Motor neuron (in vitro differentiated cells): ENCODE results near the gene NES. TPM values are rescaled to one million over a fixed set of nuclear protein-coding genes. Genes with fewer than 3 reads are reported as not detected.

Experiments
- total RNA-seq, 8 experiments: library from RNA; unstranded; fragments of 300-600 nt; gene quantifications; 2 replicates each; pipeline versions ENCODE4 v1.2.3 to v1.2.4, GENCODE V29; 2022

Gene NES
- total RNA-seq, 8 experiments from 2014 or later = 5.5 to 863 (median 150) TPM

Other genes with a start within 250 kb of the NES start
- 10 to 100 TPM in 5 of 8 experiments, 1 to 10 TPM in 3; 6.6 to 28.6 (median 11.3) TPM for gene MEF2D, start 176.6 kb downstream of the NES start, total RNA-seq
- gene IQGAP3, start 104.8 kb downstream of the NES start, total RNA-seq = 10 to 100 TPM in 3 of 8 experiments, 1 to 10 TPM in 3, under 1 TPM in 2; 0.20 to 11.6 (median 1.5) TPM
- 1 to 10 TPM in 1 of 8 experiments, under 1 TPM in 3, not detected in 4; 0.14 to 1.9 (median 0.58) TPM for gene TTC24, start 97.7 kb downstream of the NES start, total RNA-seq
- 100 to 1,000 TPM in 1 of 8 experiments, 10 to 100 TPM in 7; 50.1 to 168 (median 66.6) TPM for gene NAXE, start 85.6 kb downstream of the NES start, total RNA-seq
- 10 to 100 TPM; 14.7 to 50.1 (median 30.5) TPM for gene GPATCH4, start 75.9 kb downstream of the NES start, total RNA-seq
- 1 to 10 TPM in 6 of 8 experiments, under 1 TPM in 1, not detected in 1; 0.46 to 8.7 (median 3.3) TPM for gene HAPLN2, start 58.0 kb downstream of the NES start, total RNA-seq
- 10 to 100 TPM in 1 of 8 experiments, 1 to 10 TPM in 4, under 1 TPM in 3; 0.66 to 25.1 (median 1.7) TPM for gene BCAN, start 35.3 kb downstream of the NES start, total RNA-seq
- 100 to 1,000 TPM in 5 of 8 experiments, 10 to 100 TPM in 1, 1 to 10 TPM in 2; 1.4 to 813 (median 186) TPM for gene CRABP2, start 28.2 kb upstream of the NES start, total RNA-seq
- 10 to 100 TPM; 14.3 to 37.1 (median 24.2) TPM for gene METTL25B, start 51.1 kb upstream of the NES start, total RNA-seq
- 10 to 100 TPM; 25.1 to 45.2 (median 33.0) TPM for gene ISG20L2, start 51.4 kb upstream of the NES start, total RNA-seq
- 100 to 1,000 TPM in 4 of 8 experiments, 10 to 100 TPM in 4; 81.4 to 166 (median 101) TPM for gene MRPL24, start 63.7 kb upstream of the NES start, total RNA-seq
- gene HDGF, start 74.3 kb upstream of the NES start, total RNA-seq = 100 to 1,000 TPM in 7 of 8 experiments, 10 to 100 TPM in 1; 93.4 to 328 (median 187) TPM
- 10 to 100 TPM; 35.4 to 73.4 (median 56.8) TPM for gene PRCC, start 90.1 kb upstream of the NES start, total RNA-seq
- gene SH2D2A, start 139.4 kb upstream of the NES start, total RNA-seq = 1 to 10 TPM in 4 of 8 experiments, under 1 TPM in 4; 0.33 to 3.5 (median 0.92) TPM
- 1 to 10 TPM in 1 of 8 experiments, under 1 TPM in 6, not detected in 1; 0.05 to 1.6 (median 0.11) TPM for gene INSRR, start 181.7 kb upstream of the NES start, total RNA-seq
- gene NTRK1, start 183.5 kb upstream of the NES start, total RNA-seq = 1 to 10 TPM in 2 of 8 experiments, under 1 TPM in 5, not detected in 1; 0.27 to 2.5 (median 0.61) TPM
- gene PEAR1, start 216.3 kb upstream of the NES start, total RNA-seq = 1 to 10 TPM in 2 of 8 experiments, under 1 TPM in 5, not detected in 1; 0.14 to 2.8 (median 0.41) TPM
- 1 to 10 TPM in 6 of 8 experiments, under 1 TPM in 1, not detected in 1; 0.83 to 2.3 (median 1.3) TPM for gene LRRC71, start 243.2 kb upstream of the NES start, total RNA-seq